Pancreas (tissue), 10 donors: Measurements from ENCODE around the gene KLHDC7A. TPM values are rescaled to one million over a fixed set of nuclear protein-coding genes. Genes with fewer than 3 reads are reported as not detected.

Experiments
- ATAC-seq, 4 donors: fragments of 200-7000 bp; cut with Tn5 transposase; one replicate each; pipeline versions ENCODE4 v1.8.0 to v1.9.1; 2020; ENCODE audit warnings: mild to moderate bottlenecking in 4 of 4, moderate library complexity in 4 of 4
- DNase-seq, 6 donors: peaks; one replicate each; pipeline ENCODE4 v3.0.0-alpha.2; 2020
- FAIRE-seq: peaks from 2 replicates; lab custom pipeline; 2012; peaks lifted over from hg19 to GRCh38; lab: Jason Lieb, UNC
- H3K27ac ChIP-seq, 4 donors: fragments of 200-600 bp; sonication (generic); 1 replicate in 3 of 4; 2 replicates in 1 of 4; pipeline versions ENCODE4 v1.5.0 to v1.8.0; 2020
- H3K27me3 ChIP-seq, 4 donors: fragments of 200-600 bp; one replicate each; pipeline ENCODE4 v1.8.0; 2021
- H3K36me3 ChIP-seq, 3 donors: fragments of 200-600 bp; sonication (generic) in 1 of 3; one replicate each; pipeline versions ENCODE4 v1.5.0 to v1.8.0; 2020 to 2021
- H3K4me1 ChIP-seq, 3 donors: fragments of 200-600 bp; one replicate each; pipeline ENCODE4 v1.8.0; 2021
- H3K4me3 ChIP-seq, 4 donors: fragments of 200-600 bp; sonication (generic) in 2 of 4; one replicate each; pipeline versions ENCODE4 v1.5.0 to v1.8.0; 2020 to 2021
- H3K9me3 ChIP-seq, 4 donors: fragments of 200-600 bp; one replicate each; pipeline ENCODE4 v1.8.0; 2021
- CTCF ChIP-seq, 4 donors: fragments of 200-600 bp; sonication (generic) in 3 of 4; IDR thresholded peaks; one replicate each; pipeline versions ENCODE4 v1.5.0 to v1.8.0; 2021; ENCODE audit warnings: antibody characterized with exemption in 4 of 4
- WGBS, 2 donors: extraction: QIAGEN DNeasy Blood & Tissue Kit; methylation state at CpG; one replicate each; pipeline ENCODE4 v1.1.7; 2013; 5-methylcytosine and 5-hydroxymethylcytosine counted together
- intact Hi-C, 3 donors: fragments of 100-400 bp; cut with DNase I; formaldehyde crosslinking; loops; one replicate each; pipeline versions ENCODE4 v1.11.1 to v1.14.2; 2022
- polyA plus RNA-seq, 2 donors: library from polyadenylated mRNA; stranded (reverse); fragments of 200-250 nt; gene quantifications; one replicate each; pipeline ENCODE4 v1.2.3, GENCODE V29; 2013
- total RNA-seq, 6 donors: library from RNA; stranded (reverse); fragmentation: NEBNext Ultra II Directional in 4 of 6; extraction: Animal tissue kit (Norgen Biotek cat#: 25700) in 4 of 6; gene quantifications; one replicate each; pipeline versions ENCODE4 v1.2.1 to v1.2.4, GENCODE V29; 2021 to 2023
- donor health status: healthy with polysubstance abuse.
- donor health status: DM: no; HTN: no; CAD: no; lungs with moderate emphysema.
- donor health status: DM: no; HTN: no; CAD: no.
- donor health status: control.
- donor health status: control.
- donor health status: Bipolar disorder and iron deficiency.
- donor health status: DM: yes; HTN: yes; CAD: no.
- donor health status: DM: no; HTN: no; CAD: no.
- donor health status: DM: no; HTN: no; CAD: no.
- donor health status: DM: yes; HTN: yes; CAD: no.

The KLHDC7A gene
- total and polyA plus RNA-seq, 8 donors, result 1.9 to 3.7 (median 3.1) TPM

GRCh38 chr1:18484276-18484675 is 3.5 kb downstream of the KLHDC7A start:
- TF ChIP-seq CTCF (IDR thresholded peaks at IDR 0.05), result no peak
- DNase-seq (no peak), FAIRE-seq (no peak), ATAC-seq (no peak)
- Histone ChIP-seq H3K4me3 (no peak overlapping the region), H3K36me3 (no peaks in the 10 kb centered on the region), H3K27ac (no peak overlapping the region), H3K27me3 (no peaks in the 10 kb centered on the region), H3K9me3 (no peaks in the 10 kb centered on the region), H3K4me1 (peaks cover 10 to 23% (median 18%) of the 10 kb centered on the region in 3 donors)
- WGBS, 2 donors, result 91 to 95% methylated on average over 3 of the region's 3 CpGs
- intact Hi-C loops, result no loop called here

DNA sequence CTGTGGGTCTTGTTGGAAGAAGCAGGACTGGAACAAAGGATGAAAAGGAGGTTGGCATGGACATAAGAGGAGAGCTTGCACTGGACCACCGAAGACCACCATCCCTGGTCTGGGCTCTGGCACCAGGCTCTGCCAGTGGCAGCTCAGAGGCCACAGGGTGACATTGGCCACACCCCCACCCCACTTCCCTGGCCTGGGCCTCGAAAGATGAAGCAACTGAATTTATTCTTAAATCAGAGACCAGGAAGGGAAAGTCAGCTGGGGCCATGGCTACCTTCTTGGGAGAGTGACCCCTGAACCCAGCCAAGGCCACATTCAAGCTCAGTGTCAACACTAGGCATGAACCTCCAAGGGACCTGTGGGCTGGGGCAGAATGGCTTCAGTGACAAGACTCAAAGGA is 4.0 kb downstream of the KLHDC7A start:
- Histone ChIP-seq H3K27ac (no peak overlapping the region), H3K36me3 (no peaks in the 10 kb centered on the region), H3K4me1 (peaks cover 10 to 21% (median 13%) of the 10 kb centered on the region in 3 donors), H3K4me3 (no peak overlapping the region), H3K27me3 (no peaks in the 10 kb centered on the region), H3K9me3 (no peaks in the 10 kb centered on the region)
- ATAC-seq (no peak), FAIRE-seq (no peak), DNase-seq (no peak)
- intact Hi-C loops, result no loop called here
- TF ChIP-seq CTCF (IDR thresholded peaks at IDR 0.05), result no peak
- WGBS, 2 donors, result 72 to 88% methylated on average over 2 of the region's 2 CpGs

DNA sequence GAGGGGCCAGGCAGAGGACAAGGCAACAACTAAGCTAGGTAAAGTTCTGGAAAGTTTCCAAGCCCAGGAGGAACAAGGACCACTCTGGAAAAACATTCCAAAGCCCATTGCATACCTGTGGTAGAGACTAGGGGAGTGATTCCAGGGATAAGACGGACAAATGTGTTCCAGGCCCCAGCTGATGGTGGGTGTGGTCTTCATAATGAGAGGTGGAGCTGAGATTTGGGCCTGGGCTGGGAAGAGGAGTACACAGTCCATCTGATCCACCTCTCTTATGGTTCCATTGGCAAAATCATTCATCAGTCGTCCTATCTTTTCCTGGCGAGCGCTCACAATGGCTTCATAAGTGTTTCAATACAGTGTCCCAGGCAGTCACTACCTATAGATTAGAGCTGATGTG is 4.5 kb downstream of the KLHDC7A start:
- no peak for TF ChIP-seq CTCF (IDR thresholded peaks at IDR 0.05)
- ATAC-seq, result no peak
- no peaks in the 10 kb centered on the region for H3K36me3 ChIP-seq
- H3K27me3 ChIP-seq, result no peaks in the 10 kb centered on the region
- H3K4me1 ChIP-seq, result peaks cover 8 to 16% (median 10%) of the 10 kb centered on the region in 3 donors
- intact Hi-C loops, result no loop called here
- no peak overlapping the region for H3K4me3 ChIP-seq
- no peak for FAIRE-seq
- WGBS, 2 donors, result 93 to 97% methylated on average over 4 of the region's 4 CpGs
- H3K9me3 ChIP-seq, result no peaks in the 10 kb centered on the region
- H3K27ac ChIP-seq, result no peak overlapping the region
- no peak for DNase-seq

- no peak for TF ChIP-seq CTCF (IDR thresholded peaks at IDR 0.05)
- no peak for DNase-seq
- WGBS, 2 donors, result 79 to 88% methylated on average over 7 of the region's 7 CpGs
Measured at GRCh38 chr1:18486195-18486594, 5.5 kb downstream of the KLHDC7A start.

GRCh38 chr1:18489417-18490143 is 8.8 kb downstream of the KLHDC7A start:
- no peaks in the 10 kb centered on the region for H3K9me3 ChIP-seq
- no peaks in the 10 kb centered on the region for H3K36me3 ChIP-seq
- H3K27me3 ChIP-seq, result no peaks in the 10 kb centered on the region
- no peak overlapping the region for H3K27ac ChIP-seq
- FAIRE-seq, result no peak
- 90 to 100% methylated on average over 2 of the region's 2 CpGs for WGBS, 2 donors
- H3K4me1 ChIP-seq, result no peaks in the 10 kb centered on the region
- ATAC-seq, result no peak
- no peak for DNase-seq
- intact Hi-C loops, result no loop called here
- no peak overlapping the region for H3K4me3 ChIP-seq
- no peak for TF ChIP-seq CTCF (IDR thresholded peaks at IDR 0.05)

More at GRCh38 chr1:18486195-18486594, 5.5 kb downstream of the KLHDC7A start:
- ATAC-seq, result no peak
- FAIRE-seq, result no peak
- H3K27ac ChIP-seq, result no peak overlapping the region
- intact Hi-C loops, result no loop called here
- no peak overlapping the region for H3K4me3 ChIP-seq
- H3K36me3 ChIP-seq, result no peaks in the 10 kb centered on the region
- H3K9me3 ChIP-seq, result no peaks in the 10 kb centered on the region
- H3K27me3 ChIP-seq, result no peaks in the 10 kb centered on the region
- peaks cover under 1 to 9% (median 6%) of the 10 kb centered on the region in 3 donors for H3K4me1 ChIP-seq
